Nephron progenitor cell (in vitro differentiated cells): ENCODE data around the gene IQCE.

Experiments
- DNase-seq: peaks from one replicate; pipeline ENCODE4 v3.0.0; 2021
- H3K27ac Mint-ChIP-seq: 2 replicates; pipeline ENCODE4 v1.8.0; 2021; ENCODE audit warnings: mild to moderate bottlenecking, moderate library complexity, mixed read lengths
- H3K27me3 Mint-ChIP-seq: 2 replicates; pipeline ENCODE4 v1.8.0; 2021; ENCODE audit warnings: mild to moderate bottlenecking, low read depth, mixed read lengths; ENCODE audit not compliant: poor library complexity
- H3K36me3 Mint-ChIP-seq: 2 replicates; pipeline ENCODE4 v1.8.0; 2021; ENCODE audit warnings: low read depth, mixed read lengths
- H3K4me1 Mint-ChIP-seq: 2 replicates; pipeline ENCODE4 v1.8.0; 2021; ENCODE audit warnings: mixed read lengths
- H3K4me3 Mint-ChIP-seq: 2 replicates; pipeline ENCODE4 v1.8.0; 2021; ENCODE audit warnings: mild to moderate bottlenecking, moderate library complexity, mixed read lengths
- H3K9me3 Mint-ChIP-seq: 2 replicates; pipeline ENCODE4 v1.8.0; 2021; ENCODE audit warnings: mild to moderate bottlenecking, moderate library complexity, mixed read lengths
- TF ChIP-seq, protein P1 (sequence below): fragments of 200-600 bp; sonication (generic); IDR thresholded peaks from 2 replicates; pipeline ENCODE4 v1.5.0; 2021; ENCODE audit warnings: antibody characterized with exemption

Gene IQCE

DNA sequence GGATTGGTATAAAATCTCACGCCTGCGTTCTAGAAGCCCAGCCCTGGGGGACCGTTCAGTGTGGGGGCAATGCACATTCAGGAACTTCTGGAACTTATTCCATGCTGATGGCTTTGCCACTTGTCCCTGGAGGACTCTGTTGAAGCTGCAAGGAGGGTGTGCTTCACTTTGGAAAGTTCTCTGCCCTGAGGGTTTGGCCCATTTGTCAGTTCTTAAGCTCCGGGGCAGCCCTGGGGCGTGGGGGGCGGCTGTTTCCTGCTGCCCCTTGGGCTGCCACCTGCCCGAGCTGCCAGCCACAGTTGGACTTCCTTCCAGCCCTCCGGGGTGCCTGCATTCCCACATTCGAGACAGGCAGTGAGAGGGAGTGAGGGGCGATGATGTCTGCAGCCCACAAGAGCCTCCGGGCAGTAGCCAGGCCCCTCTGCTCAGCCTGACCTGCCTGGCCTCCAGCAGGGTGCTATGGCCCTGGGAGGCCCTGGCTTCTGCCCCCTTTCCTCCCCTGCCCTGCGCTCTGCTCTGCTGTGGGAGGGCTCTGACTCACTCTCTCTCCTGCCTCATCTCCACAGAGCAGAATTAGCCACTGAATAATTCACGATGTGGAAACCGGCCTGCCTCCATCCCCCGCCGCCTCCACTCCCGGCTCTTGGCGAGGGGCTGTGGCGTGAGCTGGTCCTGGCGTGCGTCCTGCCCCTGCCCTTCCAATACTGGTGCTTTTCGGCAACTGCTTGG lies 74.9 kb downstream of the IQCE start:
- no peak overlapping the region for H3K27ac Mint-ChIP-seq
- no peak for DNase-seq
- TF ChIP-seq, protein P1, sequence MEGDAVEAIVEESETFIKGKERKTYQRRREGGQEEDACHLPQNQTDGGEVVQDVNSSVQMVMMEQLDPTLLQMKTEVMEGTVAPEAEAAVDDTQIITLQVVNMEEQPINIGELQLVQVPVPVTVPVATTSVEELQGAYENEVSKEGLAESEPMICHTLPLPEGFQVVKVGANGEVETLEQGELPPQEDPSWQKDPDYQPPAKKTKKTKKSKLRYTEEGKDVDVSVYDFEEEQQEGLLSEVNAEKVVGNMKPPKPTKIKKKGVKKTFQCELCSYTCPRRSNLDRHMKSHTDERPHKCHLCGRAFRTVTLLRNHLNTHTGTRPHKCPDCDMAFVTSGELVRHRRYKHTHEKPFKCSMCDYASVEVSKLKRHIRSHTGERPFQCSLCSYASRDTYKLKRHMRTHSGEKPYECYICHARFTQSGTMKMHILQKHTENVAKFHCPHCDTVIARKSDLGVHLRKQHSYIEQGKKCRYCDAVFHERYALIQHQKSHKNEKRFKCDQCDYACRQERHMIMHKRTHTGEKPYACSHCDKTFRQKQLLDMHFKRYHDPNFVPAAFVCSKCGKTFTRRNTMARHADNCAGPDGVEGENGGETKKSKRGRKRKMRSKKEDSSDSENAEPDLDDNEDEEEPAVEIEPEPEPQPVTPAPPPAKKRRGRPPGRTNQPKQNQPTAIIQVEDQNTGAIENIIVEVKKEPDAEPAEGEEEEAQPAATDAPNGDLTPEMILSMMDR = no peak
- H3K4me3 Mint-ChIP-seq = peak overlapping the region; percentile 95
- H3K36me3 Mint-ChIP-seq = no peaks in the 10 kb centered on the region
- H3K9me3 Mint-ChIP-seq = no peaks in the 10 kb centered on the region
- peaks cover 47% of the 10 kb centered on the region for H3K4me1 Mint-ChIP-seq
- H3K27me3 Mint-ChIP-seq = no peaks in the 10 kb centered on the region

DNA sequence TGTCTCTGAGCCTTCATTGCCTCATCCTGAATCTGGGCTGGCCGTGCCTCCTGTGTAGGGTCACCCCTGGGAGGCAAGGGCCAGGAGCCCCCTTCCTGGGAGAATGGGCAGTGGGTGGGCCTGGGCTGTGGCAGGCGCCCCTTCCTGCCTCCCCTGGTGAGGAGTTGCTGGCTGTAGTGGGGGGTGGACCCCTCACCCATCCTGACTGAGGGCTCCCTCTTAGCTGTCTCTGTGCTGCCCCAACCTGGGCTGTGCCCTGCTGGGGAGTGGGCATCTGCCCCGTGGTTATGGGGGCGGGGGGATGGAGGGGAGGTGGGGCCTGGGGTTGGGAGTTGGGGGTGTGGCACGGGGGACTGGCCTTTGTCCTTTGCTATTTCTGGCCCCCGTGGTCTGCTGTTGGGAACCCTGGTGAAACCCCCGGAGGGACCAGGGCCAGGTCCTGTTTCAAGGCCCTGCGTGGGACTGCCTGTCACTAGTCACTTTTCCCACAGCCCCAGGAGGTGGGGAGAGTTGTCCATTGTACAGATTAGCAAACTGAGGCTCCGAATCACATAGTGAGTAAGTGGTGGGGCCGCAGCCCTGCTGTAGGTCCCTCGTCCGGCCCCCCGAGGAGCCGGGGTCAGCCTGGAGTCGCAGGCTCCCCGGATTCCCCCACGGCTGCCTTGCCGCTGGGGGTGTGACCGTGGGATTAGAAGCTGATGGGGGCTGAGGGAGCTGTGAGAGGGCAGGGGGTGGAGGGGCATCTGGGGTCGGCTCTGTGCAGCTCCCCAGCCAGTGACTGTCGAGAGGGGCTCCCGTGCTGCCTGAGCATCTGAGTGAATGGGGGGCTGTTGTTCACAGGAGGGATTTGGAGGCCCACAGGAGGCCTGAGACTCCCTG lies 75.7 kb downstream of the IQCE start:
- Mint-ChIP-seq H3K36me3 (no peaks in the 10 kb centered on the region), H3K4me1 (peaks cover 47% of the 10 kb centered on the region), H3K4me3 (peak overlapping the region; percentile 95), H3K9me3 (no peaks in the 10 kb centered on the region), H3K27me3 (no peaks in the 10 kb centered on the region), H3K27ac (no peak overlapping the region)
- TF ChIP-seq, protein P1 = no peak
- no peak for DNase-seq

DNA sequence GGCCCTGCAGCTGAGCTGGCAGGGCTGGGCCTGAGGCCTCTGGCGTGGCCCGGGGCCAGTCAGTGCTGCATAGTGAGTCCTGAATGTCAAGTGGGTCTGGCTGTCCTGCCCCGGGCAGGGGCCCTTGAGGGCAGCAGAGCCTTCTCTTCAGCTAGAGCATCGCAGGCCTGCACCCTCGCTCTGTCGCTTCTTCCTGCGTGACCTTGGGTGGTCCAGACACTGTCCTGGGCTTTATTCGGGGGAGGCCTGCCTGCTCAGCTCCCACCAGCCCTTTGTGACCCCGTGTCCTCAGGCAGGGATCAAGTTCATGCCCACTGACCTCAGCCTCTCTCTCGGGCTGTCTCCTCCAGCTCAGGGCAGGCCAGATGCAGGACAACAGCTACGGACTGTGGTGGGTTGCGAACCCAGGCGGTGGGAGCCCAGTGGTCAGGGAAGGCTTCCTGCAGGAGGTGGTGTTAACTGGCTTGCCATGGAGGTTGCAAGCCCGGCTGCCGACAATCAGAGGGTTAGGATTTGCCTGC lies 76.4 kb downstream of the IQCE start:
- H3K4me1 Mint-ChIP-seq = peaks cover 42% of the 10 kb centered on the region
- H3K27ac Mint-ChIP-seq = no peak overlapping the region
- H3K36me3 Mint-ChIP-seq = no peaks in the 10 kb centered on the region
- H3K4me3 Mint-ChIP-seq = peak overlapping the region; percentile 34
- no peaks in the 10 kb centered on the region for H3K9me3 Mint-ChIP-seq
- no peaks in the 10 kb centered on the region for H3K27me3 Mint-ChIP-seq
- TF ChIP-seq, protein P1 = no peak
- DNase-seq = no peak

DNA sequence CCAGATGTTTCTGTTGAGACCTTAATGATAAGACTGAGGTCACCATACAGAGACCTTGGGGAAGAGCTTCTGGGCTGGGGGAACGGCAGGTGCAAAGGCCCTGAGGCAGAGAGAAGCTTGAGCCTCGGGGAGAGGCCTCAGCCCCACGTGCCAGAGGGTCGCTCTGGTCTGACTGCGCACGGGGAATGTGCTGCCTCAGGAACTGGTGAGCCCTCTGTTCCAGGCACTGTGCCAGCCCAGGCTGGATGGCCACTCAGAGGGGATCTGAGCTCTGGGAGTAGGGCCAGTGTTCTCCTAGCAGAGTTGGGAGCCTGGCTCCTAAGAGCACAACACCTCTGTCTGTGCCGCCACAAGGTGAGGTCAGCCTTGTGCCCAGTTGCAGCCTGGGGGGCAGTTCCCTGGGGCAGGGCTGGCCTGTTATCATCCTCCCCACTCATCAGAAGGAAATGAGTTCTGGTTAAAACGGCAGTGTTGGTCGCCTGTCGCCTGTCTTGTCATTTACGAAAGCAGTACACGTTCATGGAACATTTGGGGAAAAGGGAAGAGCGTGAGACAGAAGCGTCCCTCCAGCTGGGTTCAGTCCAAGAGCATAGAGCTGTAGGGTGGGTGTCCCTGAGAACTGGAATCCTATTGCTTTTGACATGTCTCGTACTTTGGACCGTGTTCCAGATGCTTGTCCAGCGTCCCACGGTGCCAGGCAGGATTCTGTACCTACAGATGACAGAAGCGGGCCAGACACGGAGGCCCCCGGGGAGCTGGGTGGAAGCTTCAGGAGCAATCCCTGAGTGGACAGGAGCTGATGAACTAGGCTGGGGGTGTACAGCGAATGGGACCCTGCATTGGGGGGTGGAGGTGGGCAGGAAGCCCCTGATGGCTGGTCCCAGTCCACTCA lies 77.3 kb downstream of the IQCE start:
- no peaks in the 10 kb centered on the region for H3K27me3 Mint-ChIP-seq
- TF ChIP-seq, protein P1 = no peak
- H3K27ac Mint-ChIP-seq = peak overlapping the region; percentile 92
- no peak overlapping the region for H3K4me3 Mint-ChIP-seq
- H3K36me3 Mint-ChIP-seq = no peaks in the 10 kb centered on the region
- H3K9me3 Mint-ChIP-seq = no peaks in the 10 kb centered on the region
- H3K4me1 Mint-ChIP-seq = peaks cover 46% of the 10 kb centered on the region
- no peak for DNase-seq

DNA sequence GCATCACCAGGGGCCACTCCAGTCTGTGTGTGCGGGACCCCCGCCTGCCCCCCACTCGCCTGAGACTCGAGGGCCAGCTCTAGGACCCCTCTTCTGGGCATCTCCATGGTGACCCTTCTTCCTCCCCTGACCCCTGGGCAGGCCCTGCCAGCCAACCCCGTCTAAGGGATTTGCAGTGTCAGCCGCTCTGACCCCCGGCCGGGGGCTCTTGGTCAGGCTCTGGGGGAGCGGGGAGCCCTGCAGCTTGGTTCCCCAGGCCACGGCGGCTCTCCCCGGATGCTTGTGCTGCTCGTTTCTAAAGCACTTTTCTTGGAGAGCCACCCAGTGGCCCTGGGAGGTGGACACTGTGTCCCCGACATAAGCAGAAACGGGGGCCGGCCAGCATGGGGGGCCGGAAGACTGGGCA lies 78.3 kb downstream of the IQCE start:
- Mint-ChIP-seq H3K36me3 (no peaks in the 10 kb centered on the region), H3K9me3 (no peaks in the 10 kb centered on the region), H3K27me3 (no peaks in the 10 kb centered on the region), H3K4me1 (peaks cover 50% of the 10 kb centered on the region), H3K4me3 (no peak overlapping the region), H3K27ac (no peak overlapping the region)
- TF ChIP-seq, protein P1 = no peak
- DNase-seq = no peak
